WTC11 (cell line): ENCODE data around the gene MT2A. TPM values are rescaled to one million over a fixed set of nuclear protein-coding genes. Genes with fewer than 3 reads are reported as not detected.
A peak's percentile ranks its signal among the peaks of the same experiment; 100 is the strongest.

ENCODE experiments used
- ATAC-seq: fragments of 200-7000 bp; cut with Tn5 transposase; 2 replicates; pipeline ENCODE4 v1.10.0; 2021; ENCODE audit warnings: mild to moderate bottlenecking, moderate library complexity
- CTCF ChIA-PET: fragments of 300-600 bp; sonication (Branson Sonifier 250); formaldehyde crosslinking; loops from one replicate; lab custom pipeline; 2021; ENCODE audit warnings: antibody characterized with exemption; lab: Charles Lee
- POLR2A ChIA-PET: fragments of 350-600 bp; sonication (Branson Sonifier 250); formaldehyde crosslinking; loops from one replicate; lab custom pipeline; 2021; ENCODE audit warnings: antibody characterized with exemption; lab: Charles Lee
- DNase-seq: peaks from one replicate; pipeline ENCODE4 v3.0.0; 2021; ENCODE audit warnings: low spot score
- H3K27ac Mint-ChIP-seq: 2 replicates; pipeline ENCODE4 v1.8.0; 2021; ENCODE audit warnings: mixed read lengths
- H3K27me3 Mint-ChIP-seq: 2 replicates; pipeline ENCODE4 v1.8.0; 2021; ENCODE audit warnings: low read depth, mild to moderate bottlenecking, moderate library complexity, mixed read lengths
- H3K36me3 Mint-ChIP-seq: 2 replicates; pipeline ENCODE4 v1.8.0; 2021; ENCODE audit warnings: mixed read lengths
- H3K4me1 Mint-ChIP-seq: 2 replicates; pipeline ENCODE4 v1.8.0; 2022; ENCODE audit warnings: mixed read lengths
- H3K4me3 Mint-ChIP-seq: 2 replicates; pipeline ENCODE4 v1.8.0; 2021; ENCODE audit warnings: mild to moderate bottlenecking, moderate library complexity, mixed read lengths
- H3K9me3 Mint-ChIP-seq: 2 replicates; pipeline ENCODE4 v1.8.0; 2021; ENCODE audit warnings: mixed read lengths
- ATF3 ChIP-seq: sonication (generic); formaldehyde crosslinking; conservative IDR thresholded peaks from 2 replicates; pipeline ENCODE4 v1.8.1; 2022; ENCODE audit warnings: mild to moderate bottlenecking, missing genetic modification reagents
- CREB1 ChIP-seq: sonication (generic); formaldehyde crosslinking; IDR thresholded peaks from 2 replicates; pipeline ENCODE4 v1.8.0; 2023; ENCODE audit warnings: mild to moderate bottlenecking, missing genetic modification reagents
- ELF4 ChIP-seq: sonication (generic); formaldehyde crosslinking; IDR thresholded peaks from 2 replicates; pipeline ENCODE4 v1.8.1; 2022; ENCODE audit warnings: low read depth, mild to moderate bottlenecking, moderate library complexity, missing genetic modification reagents
- EMX1 ChIP-seq: fragments of 250-450 bp; sonication (Bioruptor Pico); IDR thresholded peaks from 2 replicates; pipeline ENCODE4 v1.8.0; 2021; ENCODE audit warnings: mild to moderate bottlenecking
- ETV6 ChIP-seq: sonication (generic); formaldehyde crosslinking; IDR thresholded peaks from 2 replicates; pipeline ENCODE4 v1.8.1; 2022; ENCODE audit warnings: mild to moderate bottlenecking, missing genetic modification reagents
- FOXK1 ChIP-seq: sonication (generic); formaldehyde crosslinking; IDR thresholded peaks from 2 replicates; pipeline ENCODE4 v1.8.0; 2022; ENCODE audit warnings: mild to moderate bottlenecking, moderate library complexity, missing genetic modification reagents
- GRHL2 ChIP-seq: fragments of 250-450 bp; sonication (Bioruptor Pico); IDR thresholded peaks from 2 replicates; pipeline ENCODE4 v1.8.0; 2022; ENCODE audit warnings: mild to moderate bottlenecking, moderate library complexity; ENCODE audit not compliant: insufficient replicate concordance, severe bottlenecking
- GTF2I ChIP-seq: fragments of 250-450 bp; sonication (Bioruptor Pico); conservative IDR thresholded peaks from 2 replicates; pipeline ENCODE4 v1.4.0; 2021; ENCODE audit warnings: mild to moderate bottlenecking
- IRF2 ChIP-seq: sonication (generic); formaldehyde crosslinking; IDR thresholded peaks from 2 replicates; pipeline ENCODE4 v1.8.0; 2022; ENCODE audit warnings: low read depth, missing genetic modification reagents, borderline replicate concordance
- KAT7 ChIP-seq: sonication (generic); formaldehyde crosslinking; IDR thresholded peaks from 2 replicates; pipeline ENCODE4 v1.8.1; 2023; ENCODE audit warnings: missing genetic modification reagents, mild to moderate bottlenecking, borderline replicate concordance
- MLX ChIP-seq: sonication (generic); formaldehyde crosslinking; IDR thresholded peaks from 2 replicates; pipeline ENCODE4 v1.8.1; 2023; ENCODE audit warnings: mild to moderate bottlenecking, missing genetic modification reagents, moderate library complexity
- NFATC4 ChIP-seq: fragments of 250-450 bp; sonication (Bioruptor Pico); IDR thresholded peaks from 2 replicates; pipeline ENCODE4 v1.9.0; 2021; ENCODE audit warnings: mild to moderate bottlenecking
- NR3C1 ChIP-seq: sonication (generic); formaldehyde crosslinking; conservative IDR thresholded peaks from 2 replicates; pipeline ENCODE4 v1.8.1; 2023; ENCODE audit warnings: low read depth, mild to moderate bottlenecking, missing genetic modification reagents
- PREB ChIP-seq: sonication (generic); formaldehyde crosslinking; IDR thresholded peaks from 2 replicates; pipeline ENCODE4 v1.8.1; 2022; ENCODE audit warnings: mild to moderate bottlenecking, missing genetic modification reagents, moderate library complexity, borderline replicate concordance
- PRRX2 ChIP-seq: fragments of 250-450 bp; sonication (Bioruptor Pico); IDR thresholded peaks from 2 replicates; pipeline ENCODE4 v1.8.0; 2021; ENCODE audit warnings: mild to moderate bottlenecking
- SOX15 ChIP-seq: fragments of 250-450 bp; sonication (Bioruptor Pico); IDR thresholded peaks from 2 replicates; pipeline ENCODE4 v1.9.0; 2021; ENCODE audit warnings: mild to moderate bottlenecking
- SP1 ChIP-seq: sonication (generic); formaldehyde crosslinking; conservative IDR thresholded peaks from 2 replicates; pipeline ENCODE4 v1.8.1; 2022; ENCODE audit warnings: missing genetic modification reagents
- TCF7 ChIP-seq: sonication (generic); formaldehyde crosslinking; IDR thresholded peaks from 2 replicates; pipeline ENCODE4 v1.8.0; 2022; ENCODE audit warnings: mild to moderate bottlenecking, low read depth, missing genetic modification reagents, moderate library complexity
- TEAD1 ChIP-seq: sonication (generic); formaldehyde crosslinking; IDR thresholded peaks from 2 replicates; pipeline ENCODE4 v1.8.0; 2022; ENCODE audit warnings: mild to moderate bottlenecking, missing genetic modification reagents
- USF2 ChIP-seq: sonication (generic); formaldehyde crosslinking; IDR thresholded peaks from 2 replicates; pipeline ENCODE4 v1.8.1; 2023; ENCODE audit warnings: mild to moderate bottlenecking, missing genetic modification reagents, moderate library complexity
- ZNF121 ChIP-seq: sonication (generic); formaldehyde crosslinking; IDR thresholded peaks from 2 replicates; pipeline ENCODE4 v1.8.0; 2023; ENCODE audit warnings: missing genetic modification reagents
- ZNF423 ChIP-seq: fragments of 250-450 bp; sonication (Bioruptor Pico); IDR thresholded peaks from 2 replicates; pipeline ENCODE4 v2.1.2; 2022; ENCODE audit warnings: mild to moderate bottlenecking, moderate library complexity
- ZNF512 ChIP-seq: sonication (generic); formaldehyde crosslinking; IDR thresholded peaks from 2 replicates; pipeline ENCODE4 v1.8.1; 2022; ENCODE audit warnings: missing genetic modification reagents, borderline replicate concordance
- total RNA-seq: library from RNA; stranded (reverse); gene quantifications from 3 replicates; pipeline ENCODE4 v1.2.3, GENCODE V29; 2021
- TF ChIP-seq, protein P1 (sequence below): sonication (generic); formaldehyde crosslinking; IDR thresholded peaks from 2 replicates; pipeline ENCODE4 v1.8.1; 2023; ENCODE audit warnings: mild to moderate bottlenecking, missing genetic modification reagents

Gene MT2A
- total RNA-seq, 1 experiment from 2014 or later, result 139 TPM

DNA sequence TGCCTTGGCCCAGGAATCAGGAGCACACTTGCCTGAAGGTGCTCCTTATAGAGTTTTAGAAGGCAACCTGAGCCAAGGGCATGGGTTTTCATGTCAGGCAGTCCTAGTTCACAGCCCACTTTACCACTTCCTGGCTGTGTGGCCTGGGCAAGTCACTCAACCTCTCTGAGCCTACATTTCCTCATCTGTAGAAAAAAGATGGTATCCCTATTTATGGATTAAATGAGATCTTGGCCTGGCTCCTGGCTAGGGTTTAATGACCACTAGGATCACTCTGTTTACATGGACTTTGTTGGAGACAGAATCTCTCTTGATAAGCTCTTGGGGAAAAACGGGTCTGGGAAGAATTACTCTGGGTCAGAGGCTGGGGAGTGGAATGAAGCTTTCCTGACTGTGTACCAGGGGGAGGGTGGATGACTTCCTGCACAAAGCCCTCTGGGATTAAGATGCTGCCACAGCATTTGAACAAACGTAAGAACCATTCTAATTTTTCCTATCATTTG, 2.3 kb downstream of the MT2A start:
- TF ChIP-seq TCF7 (no peak), MLX (no peak), IRF2 (CRISPR knock-in tag) (no peak), FOXK1 (CRISPR knock-in tag) (no peak), ELF4 (CRISPR knock-in tag) (no peak), EMX1 (CRISPR knock-in tag) (no peak)
- H3K4me1 Mint-ChIP-seq, result peaks cover 48% of the 10 kb centered on the region
- H3K27ac Mint-ChIP-seq, result no peak overlapping the region
- peaks cover 90% of the 10 kb centered on the region for H3K27me3 Mint-ChIP-seq
- DNase-seq, result no peak
- H3K9me3 Mint-ChIP-seq, result no peaks in the 10 kb centered on the region
- H3K4me3 Mint-ChIP-seq, result peak overlapping the region; percentile 79
- ATAC-seq, result no peak
- no peaks in the 10 kb centered on the region for H3K36me3 Mint-ChIP-seq
- ChIA-PET POLR2A (interaction anchor here (1.0 to 4.8 kb wide), 2 partner anchors 16 to 54 kb away, joined by 3 to 68 read pairs; partner anchors contain the start of gene MT1E), CTCF (interaction anchor here (4.1 to 4.5 kb wide), 2 partner anchors 10 to 91 kb away, joined by 22 to 28 read pairs; no protein-coding TSS in a partner anchor)

- ATAC-seq, result no peak
- Mint-ChIP-seq H3K9me3 (no peaks in the 10 kb centered on the region), H3K36me3 (no peaks in the 10 kb centered on the region), H3K4me1 (peaks cover 48% of the 10 kb centered on the region), H3K27ac (no peak overlapping the region), H3K4me3 (no peak overlapping the region), H3K27me3 (peaks cover 92% of the 10 kb centered on the region)
- TF ChIP-seq ZNF423 (no peak), ZNF121 (CRISPR knock-in tag) (no peak), PREB (CRISPR knock-in tag) (no peak), SOX15 (CRISPR knock-in tag) (no peak), ATF3 (no peak), ZNF512 (CRISPR knock-in tag) (no peak), GRHL2 (CRISPR knock-in tag) (no peak)
- TF ChIP-seq, protein P1, sequence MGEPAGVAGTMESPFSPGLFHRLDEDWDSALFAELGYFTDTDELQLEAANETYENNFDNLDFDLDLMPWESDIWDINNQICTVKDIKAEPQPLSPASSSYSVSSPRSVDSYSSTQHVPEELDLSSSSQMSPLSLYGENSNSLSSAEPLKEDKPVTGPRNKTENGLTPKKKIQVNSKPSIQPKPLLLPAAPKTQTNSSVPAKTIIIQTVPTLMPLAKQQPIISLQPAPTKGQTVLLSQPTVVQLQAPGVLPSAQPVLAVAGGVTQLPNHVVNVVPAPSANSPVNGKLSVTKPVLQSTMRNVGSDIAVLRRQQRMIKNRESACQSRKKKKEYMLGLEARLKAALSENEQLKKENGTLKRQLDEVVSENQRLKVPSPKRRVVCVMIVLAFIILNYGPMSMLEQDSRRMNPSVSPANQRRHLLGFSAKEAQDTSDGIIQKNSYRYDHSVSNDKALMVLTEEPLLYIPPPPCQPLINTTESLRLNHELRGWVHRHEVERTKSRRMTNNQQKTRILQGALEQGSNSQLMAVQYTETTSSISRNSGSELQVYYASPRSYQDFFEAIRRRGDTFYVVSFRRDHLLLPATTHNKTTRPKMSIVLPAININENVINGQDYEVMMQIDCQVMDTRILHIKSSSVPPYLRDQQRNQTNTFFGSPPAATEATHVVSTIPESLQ (CRISPR knock-in tag), result no peak
- POLR2A ChIA-PET, result interaction anchor here (1.0 to 4.8 kb wide), 2 partner anchors 15 to 53 kb away, joined by 3 to 68 read pairs; partner anchors contain the start of gene MT1E
- CTCF ChIA-PET, result interaction anchor here (1.0 to 4.5 kb wide), 3 partner anchors 10 to 91 kb away, joined by 3 to 28 read pairs (median 22); no protein-coding TSS in a partner anchor
- DNase-seq, result no peak
Observed at GRCh38 chr16:56611281-56611833, 3.0 kb downstream of the MT2A start.

GRCh38 chr16:56613706-56614105, 5.3 kb downstream of the MT2A start:
- Mint-ChIP-seq H3K9me3 (no peaks in the 10 kb centered on the region), H3K27ac (no peak overlapping the region), H3K27me3 (peaks cover 93% of the 10 kb centered on the region), H3K4me3 (no peak overlapping the region), H3K4me1 (peaks cover 48% of the 10 kb centered on the region), H3K36me3 (no peaks in the 10 kb centered on the region)
- POLR2A ChIA-PET, result no interaction called here
- ATAC-seq, result no peak
- DNase-seq, result no peak
- CTCF ChIA-PET, result interaction anchor here (1.6 kb wide), 1 partner anchor 10 kb away, joined by 6 read pairs; no protein-coding TSS in a partner anchor
- TF ChIP-seq PRRX2 (CRISPR knock-in tag) (no peak), CREB1 (CRISPR knock-in tag) (no peak), KAT7 (CRISPR knock-in tag) (no peak), ETV6 (CRISPR knock-in tag) (no peak), NR3C1 (CRISPR knock-in tag) (no peak), USF2 (CRISPR knock-in tag) (no peak), TEAD1 (no peak), GTF2I (CRISPR knock-in tag) (no peak), SP1 (CRISPR knock-in tag) (no peak), NFATC4 (CRISPR knock-in tag) (no peak)
- TF ChIP-seq, all 79 proteins: peak for 0
